ENCODE data around the gene HNRNPU.

HNRNPU gene

GRCh38 chr1:244863491-244864252, 671 bp downstream of the HNRNPU start:
- H3K4me3 ChIP-seq (ENCODE audit: low read depth, low read length) = peak overlapping the region; percentile 92

GRCh38 chr1:244862699-244863490, 1.4 kb downstream of the HNRNPU start:
- H3K4me3 ChIP-seq (ENCODE audit: low read depth, low read length) = peak overlapping the region; percentile 99

GRCh38 chr1:244862354-244862698, 2.0 kb downstream of the HNRNPU start:
- peak overlapping the region; percentile 99 for H3K4me3 ChIP-seq (ENCODE audit: low read depth, low read length)

- H3K4me3 ChIP-seq (ENCODE audit: low read depth, low read length) = peak overlapping the region; percentile 99
Observed at GRCh38 chr1:244861683-244862082, 2.7 kb downstream of the HNRNPU start.

- H3K4me3 ChIP-seq (ENCODE audit: low read depth, low read length) = peak overlapping the region; percentile 99
Observed at GRCh38 chr1:244860914-244861610, 3.3 kb downstream of the HNRNPU start.

GRCh38 chr1:244860078-244860477, 4.3 kb downstream of the HNRNPU start:
- H3K4me3 ChIP-seq (ENCODE audit: low read depth, low read length) = no peak overlapping the region

GRCh38 chr1:244858357-244858756, 6.0 kb downstream of the HNRNPU start:
- H3K4me3 ChIP-seq (ENCODE audit: low read depth, low read length) = no peak overlapping the region

- H3K4me3 ChIP-seq (ENCODE audit: low read depth, low read length) = no peak overlapping the region
Observed at GRCh38 chr1:244857761-244858160, 6.6 kb downstream of the HNRNPU start.

GRCh38 chr1:244854865-244855578, 9.3 kb downstream of the HNRNPU start:
- no peak overlapping the region for H3K4me3 ChIP-seq (ENCODE audit: low read depth, low read length)

- no peak overlapping the region for H3K4me3 ChIP-seq (ENCODE audit: low read depth, low read length)
Observed at GRCh38 chr1:244854166-244854565, 10.2 kb downstream of the HNRNPU start.

GRCh38 chr1:244852694-244853093, 11.6 kb downstream of the HNRNPU start:
- H3K4me3 ChIP-seq (ENCODE audit: low read depth, low read length) = no peak overlapping the region

GRCh38 chr1:244851546-244852231, 12.7 kb downstream of the HNRNPU start:
- H3K4me3 ChIP-seq (ENCODE audit: low read depth, low read length) = no peak overlapping the region

GRCh38 chr1:244850896-244851295, 13.4 kb downstream of the HNRNPU start:
- H3K4me3 ChIP-seq (ENCODE audit: low read depth, low read length) = no peak overlapping the region

GRCh38 chr1:244850099-244850852, 14.1 kb downstream of the HNRNPU start:
- no peak overlapping the region for H3K4me3 ChIP-seq (ENCODE audit: low read depth, low read length)

- no peak overlapping the region for H3K4me3 ChIP-seq (ENCODE audit: low read depth, low read length)
Observed at GRCh38 chr1:244849189-244849866, 15.0 kb downstream of the HNRNPU start.

GRCh38 chr1:244846653-244847052, 17.7 kb downstream of the HNRNPU start:
- no peak overlapping the region for H3K4me3 ChIP-seq (ENCODE audit: low read depth, low read length)

- no peak overlapping the region for H3K4me3 ChIP-seq (ENCODE audit: low read depth, low read length)
Observed at GRCh38 chr1:244844155-244845121, 19.9 kb downstream of the HNRNPU start.
